Neural crest cell (in vitro differentiated cells): ENCODE results near the gene SLC4A2. TPM values are rescaled to one million over a fixed set of nuclear protein-coding genes. Genes with fewer than 3 reads are reported as not detected.

Experiments
- DNase-seq: peaks from one replicate; pipeline ENCODE4 v3.0.0; 2021; ENCODE audit warnings: low read depth, mixed read lengths, low spot score
- H3K27ac Mint-ChIP-seq: one replicate; pipeline ENCODE4 v1.8.0; 2021; ENCODE audit warnings: mild to moderate bottlenecking, mixed read lengths; ENCODE audit not compliant: unreplicated experiment
- H3K27me3 Mint-ChIP-seq: 2 replicates; pipeline ENCODE4 v1.8.0; 2021; ENCODE audit warnings: low read depth, mild to moderate bottlenecking, mixed read lengths
- H3K36me3 Mint-ChIP-seq: 2 replicates; pipeline ENCODE4 v1.8.0; 2021; ENCODE audit warnings: low read depth, mild to moderate bottlenecking, mixed read lengths
- H3K4me1 Mint-ChIP-seq: 2 replicates; pipeline ENCODE4 v1.8.0; 2021; ENCODE audit warnings: mixed read lengths
- H3K4me3 Mint-ChIP-seq: one replicate; pipeline ENCODE4 v1.8.0; 2021; ENCODE audit warnings: mild to moderate bottlenecking, mixed read lengths
- H3K9me3 Mint-ChIP-seq: 2 replicates; pipeline ENCODE4 v1.8.0; 2021; ENCODE audit warnings: mixed read lengths
- CTCF ChIP-seq: fragments of 200-600 bp; sonication (generic); conservative IDR thresholded peaks from 2 replicates; pipeline ENCODE4 v1.5.0; 2021; ENCODE audit warnings: antibody characterized with exemption, mild to moderate bottlenecking
- total RNA-seq: library from RNA; stranded (reverse); gene quantifications from 2 replicates; pipeline ENCODE4 v1.2.1, GENCODE V29; 2021

The SLC4A2 gene
- total RNA-seq, 1 donor from 2014 or later: 139 TPM

GRCh38 chr7:151101621-151102396, 42.4 kb downstream of the SLC4A2 start:
- no peak for TF ChIP-seq CTCF
- DNase-seq: no peak
- H3K27ac Mint-ChIP-seq: no peak overlapping the region
- no peak overlapping the region for H3K4me3 Mint-ChIP-seq
- no peaks in the 10 kb centered on the region for H3K36me3 Mint-ChIP-seq
- H3K4me1 Mint-ChIP-seq: peaks cover 16% of the 10 kb centered on the region
- no peaks in the 10 kb centered on the region for H3K9me3 Mint-ChIP-seq
- no peaks in the 10 kb centered on the region for H3K27me3 Mint-ChIP-seq

GRCh38 chr7:151102991-151103390, 43.6 kb downstream of the SLC4A2 start:
- no peaks in the 10 kb centered on the region for H3K36me3 Mint-ChIP-seq
- no peak for DNase-seq
- peaks cover 16% of the 10 kb centered on the region for H3K4me1 Mint-ChIP-seq
- H3K9me3 Mint-ChIP-seq: no peaks in the 10 kb centered on the region
- TF ChIP-seq CTCF: no peak
- no peak overlapping the region for H3K27ac Mint-ChIP-seq
- H3K4me3 Mint-ChIP-seq: no peak overlapping the region
- H3K27me3 Mint-ChIP-seq: no peaks in the 10 kb centered on the region

- no peaks in the 10 kb centered on the region for H3K9me3 Mint-ChIP-seq
Observed at GRCh38 chr7:151103973-151104372, 44.6 kb downstream of the SLC4A2 start.

GRCh38 chr7:151104411-151105235, 45.2 kb downstream of the SLC4A2 start:
- no peak for DNase-seq
- Mint-ChIP-seq H3K4me3 (no peak overlapping the region), H3K27me3 (no peaks in the 10 kb centered on the region), H3K4me1 (peaks cover 17% of the 10 kb centered on the region), H3K27ac (no peak overlapping the region), H3K9me3 (no peaks in the 10 kb centered on the region), H3K36me3 (no peaks in the 10 kb centered on the region)
- no peak for TF ChIP-seq CTCF

More at GRCh38 chr7:151103973-151104372, 44.6 kb downstream of the SLC4A2 start:
- no peak for DNase-seq
- H3K27me3 Mint-ChIP-seq: no peaks in the 10 kb centered on the region
- no peaks in the 10 kb centered on the region for H3K36me3 Mint-ChIP-seq
- TF ChIP-seq CTCF: no peak
- H3K27ac Mint-ChIP-seq: no peak overlapping the region
- H3K4me3 Mint-ChIP-seq: no peak overlapping the region
- peaks cover 16% of the 10 kb centered on the region for H3K4me1 Mint-ChIP-seq

- Mint-ChIP-seq H3K4me3 (no peak overlapping the region), H3K9me3 (no peaks in the 10 kb centered on the region), H3K36me3 (no peaks in the 10 kb centered on the region), H3K4me1 (peaks cover 24% of the 10 kb centered on the region), H3K27ac (peak overlapping the region; percentile 35), H3K27me3 (peaks cover 1% of the 10 kb centered on the region)
- TF ChIP-seq CTCF: no peak
- DNase-seq: no peak
Observed at GRCh38 chr7:151107882-151108281, 48.5 kb downstream of the SLC4A2 start.
